ENCODE data around the gene SLC16A7.
"Not testable (repeated sequence)": the region's sequence is repeated elsewhere in the genome, so short reads cannot be mapped to it uniquely, and the experiment has no call there.

Gene SLC16A7, protein sequence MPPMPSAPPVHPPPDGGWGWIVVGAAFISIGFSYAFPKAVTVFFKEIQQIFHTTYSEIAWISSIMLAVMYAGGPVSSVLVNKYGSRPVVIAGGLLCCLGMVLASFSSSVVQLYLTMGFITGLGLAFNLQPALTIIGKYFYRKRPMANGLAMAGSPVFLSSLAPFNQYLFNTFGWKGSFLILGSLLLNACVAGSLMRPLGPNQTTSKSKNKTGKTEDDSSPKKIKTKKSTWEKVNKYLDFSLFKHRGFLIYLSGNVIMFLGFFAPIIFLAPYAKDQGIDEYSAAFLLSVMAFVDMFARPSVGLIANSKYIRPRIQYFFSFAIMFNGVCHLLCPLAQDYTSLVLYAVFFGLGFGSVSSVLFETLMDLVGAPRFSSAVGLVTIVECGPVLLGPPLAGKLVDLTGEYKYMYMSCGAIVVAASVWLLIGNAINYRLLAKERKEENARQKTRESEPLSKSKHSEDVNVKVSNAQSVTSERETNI

DNA sequence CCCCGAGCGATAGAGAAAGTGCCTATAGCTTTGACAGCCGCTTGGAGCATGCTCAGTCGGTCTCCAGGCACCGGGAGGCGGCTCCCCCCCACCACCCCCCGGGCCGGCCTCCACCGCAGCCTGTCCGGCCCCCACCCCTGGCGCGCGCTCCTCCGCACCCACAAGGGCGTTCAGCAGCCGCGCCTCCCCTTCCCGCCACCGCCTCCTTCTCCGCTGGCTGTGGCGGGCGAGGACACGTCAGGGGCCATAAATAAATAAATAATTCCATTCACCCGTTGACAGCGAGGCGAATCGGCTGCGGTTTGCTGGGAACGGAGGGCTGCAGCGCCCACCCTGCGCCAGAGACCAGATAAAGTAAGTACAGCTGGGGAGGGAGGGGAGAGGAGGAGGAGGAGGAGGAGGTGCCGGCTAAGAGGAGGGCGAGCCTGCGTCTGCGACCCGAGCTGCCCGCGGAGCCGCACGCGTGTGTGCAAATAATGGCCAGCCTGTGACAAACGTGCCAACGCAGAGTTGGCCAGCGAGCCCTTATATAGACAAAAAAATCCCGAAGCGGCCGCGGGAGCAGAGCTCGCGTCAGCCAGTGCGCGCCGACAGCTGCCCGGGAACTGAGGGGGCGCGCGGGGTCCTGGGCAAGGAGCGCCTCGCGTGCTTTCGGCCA is at the start of gene SLC16A7:
TSS of gene SLC16A7 (plus strand) at position 147 of the 658 bp plus-strand sequence. CDS start 108,773 bp downstream, outside the sequence.
- peak; percentile 83 for DNase-seq

GRCh38 chr12:59548930-59549329 is 46.9 kb upstream of the SLC16A7 start:
- DNase-seq, result no peak

- no peak for DNase-seq
Measured at GRCh38 chr12:59559696-59560095, 36.1 kb upstream of the SLC16A7 start.

DNA sequence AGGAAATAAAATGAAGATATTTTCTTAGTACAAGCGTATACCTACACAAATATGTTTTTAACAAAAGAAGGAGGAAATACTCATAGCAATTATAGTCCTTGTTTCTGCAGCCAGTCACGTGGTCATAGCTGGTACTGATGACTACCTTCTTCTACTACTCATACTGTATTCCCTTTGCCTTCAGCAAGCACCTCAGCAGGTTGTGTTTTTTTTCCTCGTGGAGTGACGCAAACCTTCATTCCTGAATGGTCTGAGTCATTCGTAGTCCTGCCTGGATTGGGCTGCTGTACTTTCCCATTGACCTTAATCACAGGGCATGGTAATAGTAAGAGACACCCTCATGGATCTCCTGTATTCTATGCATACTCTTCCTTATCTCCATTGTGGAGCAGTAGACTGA is 25.7 kb upstream of the SLC16A7 start:
- no peak for DNase-seq

DNA sequence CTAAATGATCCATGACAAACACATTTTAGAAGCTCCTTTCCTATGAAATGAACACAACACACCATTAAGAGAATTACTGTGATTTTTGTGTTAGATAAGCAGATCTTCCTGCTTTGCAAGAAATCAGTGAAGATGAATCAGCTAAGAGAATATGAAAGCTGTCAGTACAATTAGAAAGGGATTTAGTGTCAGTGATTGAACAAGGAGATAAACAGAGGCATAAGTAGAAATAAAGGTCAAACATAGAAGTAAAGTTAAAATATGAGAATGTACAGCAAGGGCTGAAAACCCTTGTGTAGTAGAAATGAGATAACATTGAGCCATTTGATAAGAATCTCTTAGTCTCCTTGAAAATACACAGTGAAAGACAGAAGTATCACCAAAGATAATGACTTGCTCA is 21.4 kb upstream of the SLC16A7 start:
- DNase-seq, result no peak

GRCh38 chr12:59575826-59576225 is 20.0 kb upstream of the SLC16A7 start:
- no peak for DNase-seq

DNA sequence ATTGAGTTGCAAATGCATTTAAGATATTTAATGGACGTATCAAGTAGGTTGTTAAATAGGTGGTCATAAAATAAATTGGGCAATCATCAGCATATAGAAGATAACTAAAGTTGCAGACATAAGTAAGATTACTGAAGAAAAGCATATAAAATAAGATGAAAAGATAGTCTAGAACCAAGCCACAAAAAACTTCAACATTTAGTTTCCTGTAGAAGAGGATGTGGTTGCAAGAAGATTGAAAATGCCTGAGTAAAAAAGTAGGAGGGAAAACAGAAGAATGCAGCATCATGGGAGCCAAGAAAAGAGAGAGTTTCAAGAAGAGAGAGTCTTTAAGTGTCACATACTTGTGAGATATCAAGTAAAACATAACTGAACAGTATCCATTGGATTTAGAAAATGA is 17.6 kb upstream of the SLC16A7 start:
- no peak for DNase-seq

GRCh38 chr12:59579631-59580030 is 16.2 kb upstream of the SLC16A7 start:
- no peak for DNase-seq

DNA sequence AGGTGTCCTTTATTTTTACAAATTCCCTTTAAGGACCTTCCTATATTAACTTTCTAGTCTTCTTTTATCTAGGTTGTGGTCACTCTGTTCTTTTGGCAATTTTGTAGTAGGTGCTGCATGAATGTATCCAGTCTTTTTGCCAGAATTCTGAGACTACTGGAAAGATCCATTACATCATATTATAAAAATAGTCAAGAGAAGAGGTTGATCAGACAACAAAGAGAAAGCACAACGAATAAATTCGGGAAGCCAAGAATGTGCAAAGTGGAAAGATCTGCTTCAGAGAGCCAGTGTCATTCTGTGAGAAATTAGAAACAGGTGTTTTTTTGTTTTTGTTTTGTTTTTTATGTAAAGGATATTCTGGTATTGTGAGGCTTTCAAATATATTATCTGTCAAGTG is 15.8 kb upstream of the SLC16A7 start:
- DNase-seq, result no peak

- no peak for DNase-seq
Measured at GRCh38 chr12:59583003-59583712, 12.7 kb upstream of the SLC16A7 start.

- DNase-seq, result no peak
Measured at GRCh38 chr12:59587710-59588109, 8.1 kb upstream of the SLC16A7 start.

- DNase-seq, result no peak
Measured at GRCh38 chr12:59593761-59594160, 2.1 kb upstream of the SLC16A7 start.

DNA sequence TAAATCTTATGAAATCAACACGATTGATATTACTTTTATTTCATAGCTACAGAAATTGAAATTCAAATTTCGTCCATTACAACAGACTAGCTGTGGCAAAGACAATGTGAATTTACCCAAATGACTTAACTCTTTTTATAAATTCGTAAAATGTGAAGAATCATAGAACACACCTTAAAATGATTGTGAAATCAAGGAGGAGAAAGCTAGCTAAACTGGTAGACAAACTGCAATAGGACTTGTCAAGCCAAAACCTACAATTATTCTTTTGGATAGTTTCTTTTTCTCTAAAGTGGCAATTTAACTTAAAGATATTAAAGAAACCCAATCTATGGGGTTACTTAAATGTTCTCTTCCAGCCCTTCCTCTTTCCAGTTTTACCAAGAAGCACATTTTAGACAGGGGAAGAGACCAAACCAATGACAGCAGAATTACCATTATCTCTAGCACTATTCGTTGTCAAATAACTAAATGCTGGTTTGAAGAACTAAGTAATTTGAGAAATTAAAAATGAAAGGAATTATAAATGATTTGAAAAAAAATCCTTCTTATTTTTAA is 807 bp upstream of the SLC16A7 start:
- DNase-seq, result no peak

GRCh38 chr12:59595565-59595882 is 305 bp upstream of the SLC16A7 start:
- DNase-seq, result no peak

DNA sequence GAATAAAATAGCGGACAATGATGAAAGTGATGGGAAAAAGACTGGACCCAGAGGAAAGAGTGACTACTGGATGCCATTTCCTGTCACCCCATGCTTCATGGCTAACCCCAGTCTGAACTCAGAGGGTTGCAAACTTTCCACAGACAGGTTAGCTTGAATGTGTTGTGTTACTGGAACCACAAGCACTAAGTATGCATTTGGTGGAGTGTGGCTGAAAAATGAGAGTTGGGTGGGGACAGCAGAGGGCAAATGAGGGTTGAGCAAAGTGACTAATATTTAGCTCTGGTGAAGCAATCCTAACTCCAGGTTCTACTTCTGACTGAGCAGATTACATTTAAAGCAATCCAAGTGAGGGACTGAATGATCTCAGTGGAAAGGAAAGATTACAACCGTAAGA is 1.6 kb downstream of the SLC16A7 start:
- DNase-seq, result no peak

DNA sequence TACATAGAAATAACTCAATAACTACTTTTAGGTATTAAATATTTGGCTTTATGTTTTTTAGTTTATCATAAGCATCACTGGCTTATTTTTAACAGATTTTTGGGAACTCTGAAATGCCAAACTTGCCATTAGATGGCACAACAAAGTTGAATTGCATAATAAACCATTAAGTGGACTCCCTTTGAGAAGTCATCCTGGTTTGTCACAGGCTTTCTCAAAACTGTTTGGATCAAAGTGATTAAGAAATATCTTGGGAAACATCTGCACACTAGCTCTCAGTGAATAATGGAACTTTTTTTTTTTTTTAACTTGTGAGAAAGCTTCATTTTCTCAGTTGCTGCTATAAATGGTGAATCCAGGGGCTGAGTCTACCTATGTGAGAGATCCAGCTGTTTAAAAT is 4.3 kb downstream of the SLC16A7 start:
- DNase-seq, result no peak

GRCh38 chr12:59603754-59604153 is 7.9 kb downstream of the SLC16A7 start:
- DNase-seq, result no peak

DNA sequence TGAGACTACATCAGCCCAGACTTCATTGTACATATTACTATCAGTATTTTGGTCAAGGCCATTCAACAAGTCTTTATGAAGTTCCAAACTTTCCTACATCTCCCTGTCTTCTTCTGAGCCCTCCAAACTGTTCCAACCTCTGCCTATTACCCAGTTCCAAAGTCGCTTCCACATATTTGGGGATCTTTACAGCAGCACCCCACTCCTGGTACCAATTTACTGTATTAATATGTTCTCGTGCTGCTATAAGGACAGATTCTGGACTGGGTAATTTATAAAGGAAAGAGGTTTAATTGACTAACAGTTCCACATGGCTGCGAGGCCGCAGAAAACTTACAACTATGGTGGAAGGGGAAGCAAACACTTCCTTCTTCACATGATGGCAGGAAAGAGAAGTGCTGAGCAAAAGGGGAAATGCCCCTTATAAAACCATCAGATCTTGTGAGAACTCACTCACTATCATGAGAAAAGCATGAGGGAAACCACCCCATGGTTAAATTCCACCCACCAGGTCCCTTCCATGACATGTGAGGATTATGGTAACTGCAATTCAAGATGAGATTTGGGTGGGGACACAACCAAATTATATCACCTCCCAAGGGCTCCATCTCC is 17.1 kb downstream of the SLC16A7 start:
- DNase-seq, result not testable (repeated sequence)

- no peak for DNase-seq
Measured at GRCh38 chr12:59615392-59616165, 19.8 kb downstream of the SLC16A7 start.

- DNase-seq, result no peak
Measured at GRCh38 chr12:59619461-59620240, 23.8 kb downstream of the SLC16A7 start.

DNA sequence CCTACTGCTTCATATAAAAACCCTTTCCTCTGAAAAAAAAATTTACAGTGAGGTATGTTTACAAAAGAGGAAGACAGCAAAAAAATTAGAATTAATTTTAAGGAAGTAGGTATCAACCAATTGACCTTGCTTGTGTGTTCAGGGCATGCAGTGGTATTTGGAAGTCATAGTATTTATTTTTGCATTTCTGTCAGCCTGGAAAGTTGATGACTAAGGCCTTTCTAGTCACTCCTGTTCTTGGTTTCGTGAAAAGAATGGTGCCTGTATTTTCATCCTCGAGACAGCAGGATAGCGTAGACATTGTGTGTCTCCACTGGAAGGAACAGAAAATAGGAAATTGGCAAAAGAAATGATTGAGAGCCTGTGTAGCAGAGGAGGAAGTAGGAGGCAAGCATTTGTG is 24.5 kb downstream of the SLC16A7 start:
- DNase-seq, result no peak
